LNCaP clone FGC (cell line): ENCODE data around the gene RFESD.

Experiments used
- DNase-seq: peaks from one replicate; pipeline ENCODE4 v3.0.0-alpha.2; 2011; ENCODE audit warnings: low read depth
- H3K4me3 ChIP-seq: 2 replicates; pipeline ENCODE4 v1.5.1; 2011; ENCODE audit warnings: mild to moderate bottlenecking, low read depth, low read length, control low read depth
- TF ChIP-seq, protein P1 (sequence below): IDR thresholded peaks from 2 replicates; pipeline ENCODE4 v1.5.1; 2012; ENCODE audit warnings: mild to moderate bottlenecking; ENCODE audit not compliant: control insufficient read depth, insufficient read depth; ENCODE audit errors: extremely low read depth

The RFESD gene

DNA sequence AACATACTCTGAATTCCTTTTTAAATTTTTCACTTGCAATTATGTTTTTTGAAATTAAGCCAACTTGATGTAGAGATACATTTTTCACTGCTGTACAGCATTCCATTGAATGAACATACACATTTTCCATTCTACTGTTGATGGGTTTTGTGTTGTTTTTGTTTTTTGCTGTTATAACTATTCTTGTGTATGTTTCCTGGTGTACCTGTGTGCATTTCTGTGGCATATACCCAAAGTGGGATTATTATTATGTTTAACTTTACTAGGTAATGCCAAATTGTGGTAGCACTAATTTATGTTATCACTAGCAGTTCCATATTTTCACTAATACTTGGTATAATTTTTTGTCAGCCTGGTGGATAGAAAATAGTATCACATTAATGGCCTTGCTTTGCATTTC, 2.7 kb downstream of the RFESD start:
- DNase-seq, result no peak
- TF ChIP-seq, protein P1, sequence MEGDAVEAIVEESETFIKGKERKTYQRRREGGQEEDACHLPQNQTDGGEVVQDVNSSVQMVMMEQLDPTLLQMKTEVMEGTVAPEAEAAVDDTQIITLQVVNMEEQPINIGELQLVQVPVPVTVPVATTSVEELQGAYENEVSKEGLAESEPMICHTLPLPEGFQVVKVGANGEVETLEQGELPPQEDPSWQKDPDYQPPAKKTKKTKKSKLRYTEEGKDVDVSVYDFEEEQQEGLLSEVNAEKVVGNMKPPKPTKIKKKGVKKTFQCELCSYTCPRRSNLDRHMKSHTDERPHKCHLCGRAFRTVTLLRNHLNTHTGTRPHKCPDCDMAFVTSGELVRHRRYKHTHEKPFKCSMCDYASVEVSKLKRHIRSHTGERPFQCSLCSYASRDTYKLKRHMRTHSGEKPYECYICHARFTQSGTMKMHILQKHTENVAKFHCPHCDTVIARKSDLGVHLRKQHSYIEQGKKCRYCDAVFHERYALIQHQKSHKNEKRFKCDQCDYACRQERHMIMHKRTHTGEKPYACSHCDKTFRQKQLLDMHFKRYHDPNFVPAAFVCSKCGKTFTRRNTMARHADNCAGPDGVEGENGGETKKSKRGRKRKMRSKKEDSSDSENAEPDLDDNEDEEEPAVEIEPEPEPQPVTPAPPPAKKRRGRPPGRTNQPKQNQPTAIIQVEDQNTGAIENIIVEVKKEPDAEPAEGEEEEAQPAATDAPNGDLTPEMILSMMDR, result no peak
- H3K4me3 ChIP-seq, result no peak overlapping the region

DNA sequence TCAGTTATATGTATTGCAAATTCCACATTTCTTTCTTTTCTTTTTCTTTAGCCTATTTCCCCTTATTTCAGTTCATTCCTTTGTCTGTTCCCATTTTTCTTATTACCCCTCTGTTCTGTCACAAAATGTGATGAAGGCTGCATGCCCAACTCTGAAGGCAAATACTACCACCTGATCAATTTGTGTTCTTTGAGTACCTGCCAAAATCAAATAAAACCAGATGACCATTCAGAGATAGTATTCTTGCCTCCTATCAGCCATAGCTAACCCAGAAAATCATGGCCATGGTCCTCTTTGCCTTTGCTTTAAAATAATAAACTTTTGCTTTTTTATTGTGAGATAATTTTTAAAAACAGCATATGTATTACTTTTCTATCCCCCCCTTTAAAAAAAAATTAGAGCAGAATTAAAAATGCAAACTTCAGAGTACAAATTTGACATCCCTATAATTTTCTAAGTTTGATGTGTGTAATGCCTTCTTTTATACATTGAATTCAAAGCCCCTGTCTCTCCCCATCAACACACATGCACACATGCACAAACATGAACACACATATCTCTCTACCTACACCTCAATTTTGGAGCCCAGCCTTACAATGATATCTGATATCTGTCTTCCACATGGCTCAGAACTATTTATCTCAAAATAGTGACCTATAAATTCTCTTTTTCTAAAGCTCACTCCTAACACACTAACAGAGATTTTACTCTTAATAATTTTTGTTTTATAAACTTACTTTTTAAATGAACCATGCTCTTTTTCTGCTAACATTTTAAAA, 3.5 kb downstream of the RFESD start:
- TF ChIP-seq, protein P1, result no peak
- H3K4me3 ChIP-seq, result no peak overlapping the region
- no peak for DNase-seq

- H3K4me3 ChIP-seq, result no peak overlapping the region
- no peak for DNase-seq
- TF ChIP-seq, protein P1, result no peak
Measured at GRCh38 chr5:95652849-95653248, 6.3 kb downstream of the RFESD start.

DNA sequence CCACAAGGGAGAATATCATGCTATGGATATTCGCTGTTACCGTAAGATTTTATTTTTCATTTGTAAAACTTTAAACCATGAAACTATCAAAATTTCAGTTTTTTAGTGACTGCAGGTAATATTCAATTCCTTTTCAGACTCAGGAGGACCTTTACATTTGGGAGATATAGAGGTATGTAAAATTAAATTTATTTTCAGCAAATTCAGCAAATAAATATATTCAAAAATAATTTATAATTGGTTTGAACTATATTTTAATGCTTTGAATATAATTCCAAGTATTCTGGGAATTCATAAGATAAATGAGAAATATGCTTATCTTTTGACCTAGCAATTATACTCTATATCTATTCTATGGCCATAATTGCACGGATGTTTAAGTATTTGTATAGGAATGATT, 7.6 kb downstream of the RFESD start:
- DNase-seq, result no peak
- no peak overlapping the region for H3K4me3 ChIP-seq
- TF ChIP-seq, protein P1, result no peak

DNA sequence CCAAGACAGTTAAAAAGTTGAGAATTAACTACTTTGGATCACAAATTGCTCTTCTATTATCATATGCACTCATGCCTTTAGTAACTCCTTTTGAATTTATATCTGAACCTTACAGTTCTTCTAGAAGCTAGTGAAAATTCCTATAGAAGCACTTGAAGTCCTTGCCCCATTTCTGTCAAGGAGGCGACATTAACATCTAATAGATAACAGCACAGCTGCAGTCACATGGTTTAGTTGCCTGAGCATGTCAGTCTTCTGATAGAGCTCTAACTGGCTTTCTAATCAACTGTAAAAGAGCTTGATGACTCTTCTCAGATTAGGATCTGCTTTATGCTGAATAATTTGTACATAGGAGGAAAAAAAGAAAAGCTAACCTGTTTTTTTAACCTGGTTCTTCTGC, 9.0 kb downstream of the RFESD start:
- TF ChIP-seq, protein P1, result no peak
- no peak for DNase-seq
- H3K4me3 ChIP-seq, result no peak overlapping the region

GRCh38 chr5:95660060-95660459, 13.5 kb downstream of the RFESD start:
- H3K4me3 ChIP-seq, result no peak overlapping the region
- TF ChIP-seq, protein P1, result no peak
- no peak for DNase-seq

DNA sequence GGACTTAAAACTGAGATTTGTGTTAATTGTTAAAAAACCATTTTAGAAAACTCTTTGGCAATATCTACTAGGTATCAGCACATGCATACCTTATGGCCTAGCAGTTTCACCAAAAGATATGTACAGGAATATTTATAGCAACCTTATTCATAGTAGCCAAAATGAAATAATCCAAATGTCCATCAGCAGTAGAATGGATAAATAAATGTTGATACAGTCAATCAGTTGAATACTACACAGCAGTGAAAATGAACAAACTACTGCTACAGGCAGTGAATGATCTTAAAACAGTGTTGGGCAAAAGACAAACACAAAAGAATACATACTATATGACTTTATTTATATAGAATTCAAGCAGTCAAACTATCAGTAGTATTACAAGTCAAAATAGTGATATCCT, 16.4 kb downstream of the RFESD start:
- TF ChIP-seq, protein P1, result no peak

More for the DNA sequence above, 16.4 kb downstream of the RFESD start:
- no peak for DNase-seq
- H3K4me3 ChIP-seq, result no peak overlapping the region
